IMR-90 (cell line): ENCODE data around the gene TTLL11. TPM values are rescaled to one million over a fixed set of nuclear protein-coding genes. Genes with fewer than 3 reads are reported as not detected.

Experiments
- ATAC-seq: fragments of 200-7000 bp; cut with Tn5 transposase; 2 replicates; pipeline ENCODE4 v1.9.1; 2020; ENCODE audit warnings: low read depth, mild to moderate bottlenecking, moderate library complexity
- BruUV-seq: library from RNA; stranded (reverse); fragments of 400-500 nt; replicated peaks from 2 replicates; lab custom pipeline; 2021; lab: Mats Ljungman, UMichigan
- CTCF ChIA-PET: fragments of 300-600 bp; formaldehyde crosslinking; extraction: SDS; loops from one replicate; lab custom pipeline; 2021; ENCODE audit warnings: antibody characterized with exemption; lab: Yijun Ruan, JAX
- POLR2A ChIA-PET: fragments of 300-600 bp; sonication (Branson Sonifier 250); formaldehyde crosslinking; loops from one replicate; lab custom pipeline; 2022; ENCODE audit warnings: antibody characterized with exemption; ENCODE audit not compliant: unreplicated experiment; lab: Charles Lee
- DNase-seq: peaks from one replicate; pipeline ENCODE4 v3.0.0; 2013
- H2AFZ ChIP-seq: replicated peaks from 2 replicates; pipeline ENCODE3; 2013; ENCODE audit warnings: low read length, mild to moderate bottlenecking; ENCODE audit not compliant: poor library complexity
- H2AK5ac ChIP-seq: 2 replicates; pipeline ENCODE4 v1.6.1; 2013; ENCODE audit warnings: low read depth, low read length, inconsistent platforms
- H2AK9ac ChIP-seq: replicated peaks from 2 replicates; pipeline ENCODE3; 2013; ENCODE audit warnings: mild to moderate bottlenecking, low read depth, low read length, moderate library complexity; ENCODE audit not compliant: poor library complexity
- H2BK120ac ChIP-seq: 2 replicates; pipeline ENCODE4 v1.6.1; 2013; ENCODE audit warnings: low read depth, low read length, inconsistent platforms
- H2BK15ac ChIP-seq: 3 replicates; pipeline ENCODE4 v1.6.1; 2013; ENCODE audit warnings: low read depth, low read length, inconsistent platforms
- H2BK20ac ChIP-seq: 2 replicates; pipeline ENCODE4 v1.6.1; 2013; ENCODE audit warnings: low read depth, mild to moderate bottlenecking, inconsistent platforms, low read length, moderate library complexity
- H2BK5ac ChIP-seq: 2 replicates; pipeline ENCODE4 v1.6.1; 2013; ENCODE audit warnings: mild to moderate bottlenecking, low read depth, low read length, inconsistent platforms; ENCODE audit not compliant: poor library complexity, severe bottlenecking
- H3K14ac ChIP-seq: replicated peaks from 2 replicates; pipeline ENCODE4 v1.6.1; 2013; ENCODE audit warnings: low read depth, low read length, inconsistent platforms
- H3K18ac ChIP-seq: 2 replicates; pipeline ENCODE4 v1.6.1; 2013; ENCODE audit warnings: low read depth, low read length, control low read depth
- H3K23ac ChIP-seq: 2 replicates; pipeline ENCODE4 v1.6.1; 2013; ENCODE audit warnings: low read depth, low read length, inconsistent platforms
- H3K27ac ChIP-seq: 2 replicates; pipeline ENCODE4 v1.5.1; 2013; ENCODE audit warnings: mild to moderate bottlenecking, control low read depth, low read length; ENCODE audit not compliant: insufficient read depth
- H3K27me3 ChIP-seq: 2 replicates; pipeline ENCODE4 v1.6.1; 2013; ENCODE audit warnings: low read length; ENCODE audit not compliant: control insufficient read depth, insufficient read depth
- H3K36me3 ChIP-seq: 2 replicates; pipeline ENCODE4 v1.6.1; 2013; ENCODE audit warnings: low read length, mixed read lengths; ENCODE audit not compliant: control insufficient read depth, insufficient read depth
- H3K4ac ChIP-seq: 2 replicates; pipeline ENCODE4 v1.6.1; 2013; ENCODE audit warnings: low read depth, low read length, inconsistent platforms
- H3K4me1 ChIP-seq: 2 replicates; pipeline ENCODE4 v1.6.1; 2013; ENCODE audit warnings: low read length, mixed read lengths; ENCODE audit not compliant: control insufficient read depth, insufficient read depth
- H3K4me2 ChIP-seq: 2 replicates; pipeline ENCODE4 v1.6.1; 2013; ENCODE audit warnings: low read depth, mild to moderate bottlenecking, control low read depth, low read length, moderate library complexity
- H3K4me3 ChIP-seq: 2 replicates; pipeline ENCODE4 v1.5.1; 2013; ENCODE audit warnings: low read depth, mild to moderate bottlenecking, control low read depth, low read length, moderate library complexity; ENCODE audit not compliant: insufficient read depth
- H3K56ac ChIP-seq: 2 replicates; pipeline ENCODE4 v1.6.1; 2013; ENCODE audit warnings: low read length, inconsistent platforms; ENCODE audit not compliant: insufficient read depth; ENCODE audit errors: extremely low read depth
- H3K79me1 ChIP-seq, 2 experiments: 2 replicates each; pipeline ENCODE4 v1.6.1; 2013; ENCODE audit warnings: low read length in 2 of 2, inconsistent platforms in 1 of 2, low read depth in 1 of 2
- H3K9ac ChIP-seq: 2 replicates; pipeline ENCODE4 v1.6.1; 2013; ENCODE audit warnings: low read depth, low read length, control low read depth
- H3K9me1 ChIP-seq: 2 replicates; pipeline ENCODE4 v1.6.1; 2013; ENCODE audit warnings: low read length, inconsistent platforms; ENCODE audit not compliant: insufficient read depth
- H3K9me3 ChIP-seq: 2 replicates; pipeline ENCODE4 v1.6.1; 2013; ENCODE audit warnings: low read length; ENCODE audit not compliant: control insufficient read depth, insufficient read depth
- H4K20me1 ChIP-seq: 2 replicates; pipeline ENCODE4 v1.6.1; 2013; ENCODE audit warnings: low read length, inconsistent platforms; ENCODE audit not compliant: insufficient read depth
- H4K5ac ChIP-seq: 2 replicates; pipeline ENCODE4 v1.6.1; 2013; ENCODE audit warnings: mild to moderate bottlenecking, low read depth, low read length, control low read depth
- H4K8ac ChIP-seq, 2 experiments: 2 replicates each; pipeline ENCODE4 v1.6.1; 2013; ENCODE audit warnings: low read depth in 2 of 2, low read length in 2 of 2, control low read depth in 1 of 2, inconsistent platforms in 1 of 2
- H4K91ac ChIP-seq: 2 replicates; pipeline ENCODE4 v1.6.1; 2013; ENCODE audit warnings: low read depth, low read length, inconsistent platforms; ENCODE audit not compliant: insufficient read depth
- BHLHE40 ChIP-seq: fragments of 150-350 bp; IDR thresholded peaks from 2 replicates; pipeline ENCODE4 v1.6.1; 2016; ENCODE audit warnings: mild to moderate bottlenecking, low read depth, low read length
- CEBPB ChIP-seq: IDR thresholded peaks from 2 replicates; pipeline ENCODE4 v1.6.1; 2012; ENCODE audit warnings: low read depth, low read length, improper control_type of control experiment
- CTCF ChIP-seq: conservative IDR thresholded peaks from 2 replicates; pipeline ENCODE4 v1.5.1; 2012; ENCODE audit warnings: mild to moderate bottlenecking, low read depth, low read length, improper control_type of control experiment
- ELK1 ChIP-seq: fragments of 150-350 bp; IDR thresholded peaks from 2 replicates; pipeline ENCODE4 v1.6.1; 2016; ENCODE audit warnings: low read depth, mild to moderate bottlenecking, low read length, moderate library complexity, borderline replicate concordance
- MAFK ChIP-seq: IDR thresholded peaks from 2 replicates; pipeline ENCODE4 v1.6.1; 2012; ENCODE audit warnings: low read depth, low read length, improper control_type of control experiment
- MAZ ChIP-seq: IDR thresholded peaks from 2 replicates; pipeline ENCODE4 v1.6.1; 2012; ENCODE audit warnings: low read depth, mild to moderate bottlenecking, low read length, improper control_type of control experiment, moderate library complexity, borderline replicate concordance
- MXI1 ChIP-seq: IDR thresholded peaks from 2 replicates; pipeline ENCODE4 v1.6.1; 2012; ENCODE audit warnings: low read depth, mild to moderate bottlenecking, low read length, moderate library complexity, borderline replicate concordance
- NFE2L2 ChIP-seq: fragments of 150-350 bp; IDR thresholded peaks from 2 replicates; pipeline ENCODE4 v1.6.1; 2016; ENCODE audit warnings: low read depth, mild to moderate bottlenecking, low read length
- POLR2A ChIP-seq: IDR thresholded peaks from 2 replicates; pipeline ENCODE4 v1.6.1; 2012; ENCODE audit warnings: mild to moderate bottlenecking, low read depth, low read length
- RAD21 ChIP-seq: IDR thresholded peaks from 2 replicates; pipeline ENCODE4 v1.6.1; 2012; ENCODE audit warnings: low read length, improper control_type of control experiment
- RFX5 ChIP-seq: IDR thresholded peaks from 2 replicates; pipeline ENCODE4 v1.8.0; 2012; ENCODE audit warnings: low read depth, mild to moderate bottlenecking, low read length, moderate library complexity
- SMC3 ChIP-seq: fragments of 150-350 bp; IDR thresholded peaks from 2 replicates; pipeline ENCODE4 v1.6.1; 2016; ENCODE audit warnings: low read depth, mild to moderate bottlenecking, antibody characterized with exemption, low read length, moderate library complexity
- USF2 ChIP-seq: fragments of 150-350 bp; IDR thresholded peaks from 2 replicates; pipeline ENCODE4 v1.6.1; 2017; ENCODE audit warnings: mild to moderate bottlenecking, antibody characterized with exemption, low read length, low read depth
- WGBS, 2 experiments: methylation state at CpG; one replicate each; pipeline versions ENCODE4 v1.1.5 to v1.1.7; 2013; ENCODE audit warnings: missing lambda C conversion rate in 2 of 2; ENCODE audit not compliant: insufficient read length in 1 of 2; ENCODE audit errors: extremely low coverage in 2 of 2; 5-methylcytosine and 5-hydroxymethylcytosine counted together
- dilution Hi-C: fragments of 300-500 bp; cut with HindIII; formaldehyde crosslinking; loops from one replicate; pipeline ENCODE4 v1.14.3; 2018; ENCODE audit warnings: low sequenced_read_pairs; ENCODE audit not compliant: unreplicated experiment
- in situ Hi-C: fragments of 300-500 bp; cut with MboI; formaldehyde crosslinking; loops from 3 replicates; pipeline ENCODE4 v1.14.3; 2019; ENCODE audit warnings: low sequenced_read_pairs, inconsistent platforms, mixed read lengths
- intact Hi-C: fragments of 100-400 bp; cut with micrococcal nuclease; formaldehyde crosslinking; loops from 2 replicates; pipeline ENCODE4 v1.10.0; 2022
- polyA plus RNA-seq, 3 experiments: library from polyadenylated mRNA; depleted of rRNA; stranded (reverse); fragments of >200 nt; gene quantifications; 2 replicates each; pipeline ENCODE4 v1.2.3, GENCODE V29; 2012; ENCODE audit warnings: low replicate concordance in 1 of 3
- total RNA-seq: library from RNA; depleted of rRNA; stranded (reverse); fragments of >200 nt; gene quantifications from 2 replicates; pipeline ENCODE4 v1.2.3, GENCODE V29; 2012

TTLL11 gene
- total and polyA plus RNA-seq, 2 of the 4 experiments (the other 2 are of a cell fraction) = 2.0 to 4.6 TPM

GRCh38 chr9:122115176-122116035, 22.3 kb upstream of the TTLL11 start (continued):
- TF ChIP-seq SMC3 = no peak

- no peak for DNase-seq
- in situ Hi-C loops = no loop called here
- TF ChIP-seq CTCF (no peak), USF2 (no peak), RFX5 (no peak), RAD21 (no peak), BHLHE40 (no peak), MAFK (no peak), MAZ (no peak), CEBPB (no peak), ELK1 (no peak), NFE2L2 (no peak), POLR2A (no peak), MXI1 (no peak)
Measured at GRCh38 chr9:122113574-122113973, 20.5 kb upstream of the TTLL11 start.

More at GRCh38 chr9:122113574-122113973, 20.5 kb upstream of the TTLL11 start:
- ChIA-PET CTCF (interaction anchor here (0.9 kb wide), 1 partner anchor 237 kb away, joined by 3 read pairs; no protein-coding TSS in a partner anchor), POLR2A (no interaction called here)
- intact Hi-C loops = no loop called here
- Histone ChIP-seq H2AK5ac (no peak overlapping the region), H3K9me3 (no peaks in the 10 kb centered on the region), H2BK120ac (no peak overlapping the region), H3K4me1 (no peaks in the 10 kb centered on the region), H3K4ac (no peak overlapping the region), H4K5ac (no peak overlapping the region), H4K91ac (no peak overlapping the region), H3K14ac (no peak overlapping the region), H3K4me2 (no peak overlapping the region), H2AFZ (no peak overlapping the region), H3K27ac (no peak overlapping the region), H4K8ac (no peak overlapping the region), H3K9ac (no peak overlapping the region), H3K9me1 (no peaks in the 10 kb centered on the region), H2BK20ac (no peak overlapping the region), H2BK5ac (no peak overlapping the region), H3K23ac (no peak overlapping the region), H3K18ac (no peak overlapping the region), H3K79me1 (no peaks in the 10 kb centered on the region), H3K56ac (no peak overlapping the region), H2BK15ac (no peak overlapping the region), H2AK9ac (no peak overlapping the region), H3K36me3 (no peaks in the 10 kb centered on the region), H3K4me3 (no peak overlapping the region), H4K20me1 (no peaks in the 10 kb centered on the region), H3K27me3 (peaks cover 36% of the 10 kb centered on the region)
- no TSS peak for BruUV-seq
- no peak for ATAC-seq
- no CpG with 5 or more reads among the region's 5 CpGs for WGBS, 2 experiments
- dilution Hi-C loops = no loop called here
